GM13976 (cell line): ENCODE data around the gene MSLN.
A peak's percentile ranks its signal among the peaks of the same experiment; 100 is the strongest.

ENCODE experiments used
- DNase-seq: peaks from one replicate; pipeline ENCODE4 v3.0.0; 2012; ENCODE audit warnings: low spot score
- in situ Hi-C: fragments of 300-500 bp; cut with MboI; formaldehyde crosslinking; loops from one replicate; pipeline ENCODE4 v1.12.0; 2022; ENCODE audit warnings: low sequenced_read_pairs, mixed read lengths, inconsistent platforms; ENCODE audit not compliant: unreplicated experiment
- TF ChIP-seq, protein P1 (sequence below): IDR thresholded peaks from 2 replicates; pipeline ENCODE4 v1.5.1; 2012; ENCODE audit warnings: borderline replicate concordance, mild to moderate bottlenecking; ENCODE audit not compliant: insufficient read depth; ENCODE audit errors: extremely low read depth, missing control alignments, control extremely low read depth

Gene MSLN

DNA sequence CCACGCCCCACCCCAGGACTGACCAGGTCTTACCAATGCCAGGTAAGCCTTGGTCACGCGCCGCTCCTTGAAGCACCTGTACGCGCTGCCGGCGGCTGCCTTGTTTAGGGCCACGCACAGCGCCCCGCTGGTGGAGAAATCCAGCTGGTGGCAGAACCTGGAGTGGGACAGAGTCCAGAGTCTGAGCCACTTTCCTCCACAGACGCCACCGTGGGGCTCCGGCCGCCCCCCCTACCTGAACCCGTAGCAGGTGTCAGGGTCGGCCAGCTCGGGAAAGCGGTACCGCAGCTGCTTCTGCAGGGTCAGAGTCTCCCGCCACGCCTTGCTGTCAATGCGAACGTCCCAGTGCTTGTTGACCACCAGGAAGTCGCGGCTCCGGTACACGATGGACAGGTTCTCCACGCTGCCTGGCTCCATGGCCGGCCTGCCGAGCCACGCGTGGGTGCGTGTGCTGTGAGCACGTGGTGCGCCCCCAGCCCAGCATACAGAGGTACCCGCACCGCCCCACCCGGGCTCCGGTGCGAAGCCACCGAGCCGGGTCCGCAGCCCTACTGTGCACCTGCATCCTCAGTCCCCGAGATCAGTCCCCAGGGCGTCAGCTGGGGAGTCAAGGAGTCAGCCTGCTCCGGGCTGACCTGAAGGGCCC is 26.9 kb downstream of the MSLN start:
- TF ChIP-seq, protein P1, sequence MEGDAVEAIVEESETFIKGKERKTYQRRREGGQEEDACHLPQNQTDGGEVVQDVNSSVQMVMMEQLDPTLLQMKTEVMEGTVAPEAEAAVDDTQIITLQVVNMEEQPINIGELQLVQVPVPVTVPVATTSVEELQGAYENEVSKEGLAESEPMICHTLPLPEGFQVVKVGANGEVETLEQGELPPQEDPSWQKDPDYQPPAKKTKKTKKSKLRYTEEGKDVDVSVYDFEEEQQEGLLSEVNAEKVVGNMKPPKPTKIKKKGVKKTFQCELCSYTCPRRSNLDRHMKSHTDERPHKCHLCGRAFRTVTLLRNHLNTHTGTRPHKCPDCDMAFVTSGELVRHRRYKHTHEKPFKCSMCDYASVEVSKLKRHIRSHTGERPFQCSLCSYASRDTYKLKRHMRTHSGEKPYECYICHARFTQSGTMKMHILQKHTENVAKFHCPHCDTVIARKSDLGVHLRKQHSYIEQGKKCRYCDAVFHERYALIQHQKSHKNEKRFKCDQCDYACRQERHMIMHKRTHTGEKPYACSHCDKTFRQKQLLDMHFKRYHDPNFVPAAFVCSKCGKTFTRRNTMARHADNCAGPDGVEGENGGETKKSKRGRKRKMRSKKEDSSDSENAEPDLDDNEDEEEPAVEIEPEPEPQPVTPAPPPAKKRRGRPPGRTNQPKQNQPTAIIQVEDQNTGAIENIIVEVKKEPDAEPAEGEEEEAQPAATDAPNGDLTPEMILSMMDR, result no peak
- in situ Hi-C loops, result no loop called here

DNA sequence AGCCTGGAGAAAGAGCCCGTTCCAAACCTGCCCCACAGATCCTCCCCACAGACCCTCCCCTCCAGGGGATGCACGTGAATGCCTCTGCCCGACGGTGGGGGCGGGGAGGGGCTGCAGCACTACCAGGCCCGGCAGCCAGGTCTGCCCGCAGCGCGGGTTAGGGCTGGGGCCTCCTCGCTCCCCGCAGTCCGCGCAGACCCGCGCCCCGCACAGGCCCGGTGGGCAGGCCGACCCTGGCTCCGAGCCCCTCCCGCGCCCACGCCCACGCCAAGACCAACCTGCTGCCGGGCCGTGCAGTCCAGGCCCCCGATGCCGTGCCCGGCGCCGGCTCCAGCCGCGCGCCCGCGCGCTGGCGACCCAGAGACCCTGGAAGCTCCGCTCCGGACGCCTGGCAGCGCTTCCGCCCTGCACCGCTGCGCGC is 27.5 kb downstream of the MSLN start, which contains the start of gene RPUSD1:
TSS of gene RPUSD1 (minus strand) at position 404 of the 421 bp plus-strand sequence. CDS start 644 bp downstream, outside the sequence.
- DNase-seq, result no peak
- in situ Hi-C loops, result no loop called here
- TF ChIP-seq, protein P1, result no peak

More for the DNA sequence above, 26.9 kb downstream of the MSLN start:
- no peak for DNase-seq

DNA sequence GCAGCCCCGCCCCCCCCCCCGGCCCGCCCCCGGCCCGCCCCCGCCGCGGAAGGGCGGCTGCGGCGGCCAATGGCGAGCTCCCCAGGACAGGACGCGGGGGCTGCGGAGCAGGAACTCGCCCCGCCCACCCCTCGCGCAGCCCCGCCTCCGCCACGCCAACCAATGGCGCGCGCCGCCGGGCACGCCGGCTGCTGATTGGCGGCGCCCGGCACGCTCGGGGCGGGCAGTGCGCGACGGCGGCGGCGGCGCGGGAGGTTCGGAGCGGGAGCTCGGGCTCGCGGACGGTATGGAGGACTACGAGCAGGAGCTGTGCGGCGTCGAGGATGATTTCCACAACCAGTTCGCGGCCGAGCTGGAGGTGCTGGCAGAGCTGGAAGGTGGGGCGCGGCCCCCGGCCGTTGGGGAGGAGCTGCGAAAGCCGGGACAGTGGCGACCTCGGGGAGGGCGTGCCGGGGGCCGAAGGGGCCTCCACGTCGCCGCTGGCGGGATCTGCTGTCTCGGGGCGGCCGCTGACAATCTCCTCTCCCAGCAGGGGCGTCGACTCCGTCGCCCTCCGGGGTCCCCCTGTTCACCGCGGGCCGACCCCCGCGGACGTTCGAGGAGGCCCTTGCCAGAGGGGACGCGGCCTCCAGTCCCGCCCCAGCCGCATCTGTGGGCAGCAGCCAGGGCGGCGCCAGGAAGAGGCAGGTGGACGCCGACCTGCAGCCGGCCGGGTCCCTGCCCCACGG is 28.0 kb downstream of the MSLN start, which contains the start of gene CHTF18:
TSS of gene CHTF18 (plus strand) at position 222 of the 728 bp plus-strand sequence. CDS start at position 287, 65 bp downstream.
- in situ Hi-C loops, result no loop called here
- DNase-seq, result peak; percentile 100
- TF ChIP-seq, protein P1, result no peak

DNA sequence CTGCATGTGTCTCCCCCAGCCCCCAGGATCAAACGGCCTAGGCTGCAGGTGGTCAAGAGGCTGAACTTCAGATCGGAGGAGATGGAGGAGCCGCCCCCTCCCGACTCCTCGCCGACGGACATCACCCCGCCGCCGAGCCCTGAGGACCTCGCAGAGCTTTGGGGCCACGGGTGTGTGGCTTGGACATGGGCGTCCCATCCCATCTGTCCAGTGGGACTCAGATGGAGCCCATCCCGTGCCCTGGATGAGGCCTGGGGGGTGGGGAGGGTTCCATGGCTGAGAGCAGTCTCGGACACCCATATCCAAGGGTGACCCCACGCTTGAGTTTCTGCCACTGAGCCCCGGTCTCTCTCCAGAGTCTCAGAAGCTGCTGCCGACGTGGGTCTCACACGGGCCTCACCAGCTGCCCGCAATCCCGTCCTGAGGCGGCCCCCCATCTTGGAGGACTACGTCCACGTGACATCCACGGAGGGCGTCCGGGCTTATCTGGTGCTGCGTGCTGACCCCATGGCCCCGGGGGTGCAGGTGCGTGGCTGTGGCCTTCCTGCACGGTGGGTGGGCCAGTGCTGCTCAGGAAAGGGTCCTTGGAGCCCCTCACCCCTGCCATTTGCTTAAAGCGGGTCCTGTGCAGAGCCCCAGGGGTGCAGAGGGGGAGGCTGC is 28.8 kb downstream of the MSLN start:
- TF ChIP-seq, protein P1, result no peak
- DNase-seq, result no peak
- in situ Hi-C loops, result no loop called here

DNA sequence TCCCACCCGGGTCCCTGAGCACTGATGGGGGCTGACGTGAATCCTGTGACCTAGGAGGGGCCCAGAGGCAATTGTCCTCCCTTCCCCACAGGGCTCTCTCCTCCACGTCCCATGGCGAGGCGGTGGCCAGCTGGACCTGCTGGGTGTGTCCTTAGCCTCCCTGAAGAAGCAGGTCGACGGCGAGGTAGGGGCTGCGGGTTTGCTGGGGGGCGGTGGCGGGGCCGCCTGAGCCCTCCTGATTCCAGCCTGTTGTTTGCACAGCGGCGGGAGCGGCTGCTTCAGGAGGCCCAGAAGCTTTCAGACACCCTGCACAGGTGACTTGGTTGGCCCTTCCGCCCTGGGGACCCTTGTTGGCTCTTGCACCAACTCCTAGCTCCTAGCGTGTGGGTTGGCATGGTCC is 29.6 kb downstream of the MSLN start:
- DNase-seq, result no peak
- in situ Hi-C loops, result no loop called here
- TF ChIP-seq, protein P1, result no peak

DNA sequence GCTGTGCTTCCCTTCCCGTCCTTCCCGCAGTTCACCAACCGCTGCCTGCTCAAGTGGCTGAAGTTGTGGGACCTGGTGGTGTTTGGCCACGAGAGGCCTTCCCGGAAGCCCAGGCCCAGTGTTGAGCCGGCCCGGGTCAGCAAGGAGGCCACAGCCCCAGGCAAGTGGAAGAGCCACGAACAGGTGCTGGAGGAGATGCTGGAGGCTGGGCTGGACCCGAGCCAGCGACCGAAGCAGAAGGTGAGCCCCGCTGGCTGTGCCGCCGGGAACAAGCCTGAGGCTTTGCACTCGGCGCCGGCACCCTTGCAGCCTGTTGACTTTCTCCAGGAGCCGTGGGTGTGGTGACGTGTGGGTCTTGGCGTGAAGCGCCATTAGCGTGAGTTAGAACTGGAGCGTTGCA is 30.6 kb downstream of the MSLN start:
- TF ChIP-seq, protein P1, result no peak
- in situ Hi-C loops, result no loop called here
- DNase-seq, result no peak
